ENCODE measurements around the gene HIPK1.

DNA sequence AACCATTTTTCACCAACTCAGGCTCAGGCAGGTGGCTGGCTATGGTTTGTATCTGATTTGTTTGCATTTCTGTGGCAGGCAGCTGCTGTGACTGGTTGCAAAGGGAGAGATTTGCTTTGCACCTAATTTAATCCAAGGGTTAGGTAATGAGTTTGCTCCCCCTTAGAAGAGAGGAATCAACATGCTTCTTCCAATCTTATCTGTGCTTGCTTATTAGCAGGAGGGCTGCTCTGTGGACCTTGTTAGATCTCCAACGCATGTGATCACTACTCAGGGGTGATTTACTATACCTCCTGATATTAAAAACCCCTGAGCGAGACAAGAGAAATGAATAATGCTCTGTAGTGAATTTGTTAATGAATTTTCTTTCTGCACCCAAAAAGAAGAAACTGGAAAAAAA is 70.7 kb downstream of the HIPK1 start:
- TF ChIP-seq EZH2 (IDR thresholded peaks at IDR 0.05; ENCODE audit: insufficient read depth, poor library complexity, severe bottlenecking): no peak
- TF ChIP-seq EZH2phosphoT487 (IDR thresholded peaks at IDR 0.05; ENCODE audit: insufficient read depth, low read depth): no peak
